K562 (cell line): ENCODE data around the gene MLC1.

Experiments used
- EP300 ChIP-seq: IDR thresholded peaks from 2 replicates; pipeline ENCODE4 v1.6.1; 2012; ENCODE audit warnings: low read length, improper control_type of control experiment
- ESRRB ChIP-seq: fragments of 250-450 bp; sonication (Bioruptor Pico); IDR thresholded peaks from 2 replicates; pipeline ENCODE4 v1.5.0; 2020; ENCODE audit warnings: mild to moderate bottlenecking, moderate library complexity, borderline replicate concordance
- FOXA1 ChIP-seq: fragments of 450-650 bp; IDR thresholded peaks from 2 replicates; pipeline ENCODE4 v1.6.1; 2016; ENCODE audit warnings: mild to moderate bottlenecking, borderline replicate concordance
- SRF ChIP-seq, 2 experiments: fragments of 250-450, 450-650 bp in 1 of 2; sonication (Bioruptor Pico) in 1 of 2; sonication (generic) in 1 of 2; formaldehyde crosslinking; IDR thresholded peaks; 2 replicates each; pipeline versions ENCODE4 v1.5.0 to v1.5.1; 2020 to 2022; ENCODE audit warnings: mild to moderate bottlenecking in 1 of 2, missing genetic modification reagents in 1 of 2
- TF ChIP-seq, protein P1 (sequence below), 3 experiments: IDR thresholded peaks in 2 of 3; conservative IDR thresholded peaks in 1 of 3; 2 replicates each; pipeline ENCODE4 v1.5.1; 2011 to 2012; ENCODE audit warnings: low read length in 3 of 3, mild to moderate bottlenecking in 3 of 3, control low read depth in 2 of 3, improper control_type of control experiment in 1 of 3, inconsistent platforms in 1 of 3, low read depth in 1 of 3, mixed read lengths in 1 of 3, moderate library complexity in 1 of 3; ENCODE audit not compliant: insufficient read depth in 2 of 3
- TF ChIP-seq, protein P2 (sequence below): sonication (generic); formaldehyde crosslinking; IDR thresholded peaks from 2 replicates; pipeline ENCODE4 v1.8.1; 2022; ENCODE audit warnings: missing genetic modification reagents

DNA sequence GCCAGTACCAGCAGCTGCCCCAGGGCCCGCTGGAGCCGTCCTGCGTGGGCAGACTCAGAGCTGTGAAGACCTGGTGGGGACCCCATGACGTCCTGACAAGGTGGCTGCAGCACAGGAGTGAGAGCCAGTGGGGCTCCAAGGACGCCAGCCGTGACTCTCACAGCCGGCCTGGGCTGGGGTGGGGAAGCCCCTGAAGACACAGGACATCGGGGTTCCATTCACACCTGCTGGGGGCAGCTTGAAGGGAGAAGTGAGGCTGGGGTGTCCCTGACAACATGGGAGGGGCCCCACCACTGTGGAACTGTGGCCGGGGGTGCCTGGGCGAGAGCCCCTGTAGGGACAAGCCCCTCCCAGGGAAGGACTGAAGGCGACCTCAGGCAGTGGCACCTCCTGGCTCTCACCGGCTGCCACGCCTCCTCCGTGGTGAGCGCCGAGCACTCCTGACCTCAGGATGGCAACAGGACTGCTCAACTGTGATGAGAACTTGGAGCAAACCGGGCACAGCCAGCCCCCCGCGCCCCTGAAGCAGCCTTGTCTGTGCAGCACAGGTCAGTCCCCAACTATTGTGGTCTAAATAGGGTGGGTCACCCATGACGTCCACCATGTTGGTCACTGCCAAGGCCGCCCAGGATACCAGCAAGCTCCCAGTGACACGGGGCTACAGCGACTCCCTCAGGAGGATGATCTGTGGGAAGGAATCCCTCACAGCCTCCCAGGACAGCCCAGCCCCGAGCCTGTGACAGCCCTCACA is 49.9 kb downstream of the MLC1 start:
- TF ChIP-seq, protein P1, sequence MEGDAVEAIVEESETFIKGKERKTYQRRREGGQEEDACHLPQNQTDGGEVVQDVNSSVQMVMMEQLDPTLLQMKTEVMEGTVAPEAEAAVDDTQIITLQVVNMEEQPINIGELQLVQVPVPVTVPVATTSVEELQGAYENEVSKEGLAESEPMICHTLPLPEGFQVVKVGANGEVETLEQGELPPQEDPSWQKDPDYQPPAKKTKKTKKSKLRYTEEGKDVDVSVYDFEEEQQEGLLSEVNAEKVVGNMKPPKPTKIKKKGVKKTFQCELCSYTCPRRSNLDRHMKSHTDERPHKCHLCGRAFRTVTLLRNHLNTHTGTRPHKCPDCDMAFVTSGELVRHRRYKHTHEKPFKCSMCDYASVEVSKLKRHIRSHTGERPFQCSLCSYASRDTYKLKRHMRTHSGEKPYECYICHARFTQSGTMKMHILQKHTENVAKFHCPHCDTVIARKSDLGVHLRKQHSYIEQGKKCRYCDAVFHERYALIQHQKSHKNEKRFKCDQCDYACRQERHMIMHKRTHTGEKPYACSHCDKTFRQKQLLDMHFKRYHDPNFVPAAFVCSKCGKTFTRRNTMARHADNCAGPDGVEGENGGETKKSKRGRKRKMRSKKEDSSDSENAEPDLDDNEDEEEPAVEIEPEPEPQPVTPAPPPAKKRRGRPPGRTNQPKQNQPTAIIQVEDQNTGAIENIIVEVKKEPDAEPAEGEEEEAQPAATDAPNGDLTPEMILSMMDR (IDR thresholded peaks at IDR 0.05 in 2 of 3, conservative IDR thresholded peaks at IDR 0.05 in 1 of 3; ENCODE audit: insufficient read depth in 2 of 3, low read depth in 1 of 3, low read length in 3 of 3), result peak in 1 of 3 experiments; percentile 18; a peak in 1 of 6 replicates
- TF ChIP-seq FOXA1 (no peak), SRF (CRISPR knock-in tag; IDR thresholded peaks at IDR 0.05) (no peak), EP300 (no peak), ESRRB (CRISPR knock-in tag) (no peak)
- TF ChIP-seq, protein P2, sequence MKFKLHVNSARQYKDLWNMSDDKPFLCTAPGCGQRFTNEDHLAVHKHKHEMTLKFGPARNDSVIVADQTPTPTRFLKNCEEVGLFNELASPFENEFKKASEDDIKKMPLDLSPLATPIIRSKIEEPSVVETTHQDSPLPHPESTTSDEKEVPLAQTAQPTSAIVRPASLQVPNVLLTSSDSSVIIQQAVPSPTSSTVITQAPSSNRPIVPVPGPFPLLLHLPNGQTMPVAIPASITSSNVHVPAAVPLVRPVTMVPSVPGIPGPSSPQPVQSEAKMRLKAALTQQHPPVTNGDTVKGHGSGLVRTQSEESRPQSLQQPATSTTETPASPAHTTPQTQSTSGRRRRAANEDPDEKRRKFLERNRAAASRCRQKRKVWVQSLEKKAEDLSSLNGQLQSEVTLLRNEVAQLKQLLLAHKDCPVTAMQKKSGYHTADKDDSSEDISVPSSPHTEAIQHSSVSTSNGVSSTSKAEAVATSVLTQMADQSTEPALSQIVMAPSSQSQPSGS, result no peak
